GDM1 (cell line): ENCODE results near the gene C19orf38.
"Not testable (repeated sequence)": the region's sequence is repeated elsewhere in the genome, so short reads cannot be mapped to it uniquely, and the experiment has no call there.

Source experiments
- DNase-seq: peaks from one replicate; lab custom pipeline; 2025; lab: John Stamatoyannopoulos, UW

The C19orf38 gene

DNA sequence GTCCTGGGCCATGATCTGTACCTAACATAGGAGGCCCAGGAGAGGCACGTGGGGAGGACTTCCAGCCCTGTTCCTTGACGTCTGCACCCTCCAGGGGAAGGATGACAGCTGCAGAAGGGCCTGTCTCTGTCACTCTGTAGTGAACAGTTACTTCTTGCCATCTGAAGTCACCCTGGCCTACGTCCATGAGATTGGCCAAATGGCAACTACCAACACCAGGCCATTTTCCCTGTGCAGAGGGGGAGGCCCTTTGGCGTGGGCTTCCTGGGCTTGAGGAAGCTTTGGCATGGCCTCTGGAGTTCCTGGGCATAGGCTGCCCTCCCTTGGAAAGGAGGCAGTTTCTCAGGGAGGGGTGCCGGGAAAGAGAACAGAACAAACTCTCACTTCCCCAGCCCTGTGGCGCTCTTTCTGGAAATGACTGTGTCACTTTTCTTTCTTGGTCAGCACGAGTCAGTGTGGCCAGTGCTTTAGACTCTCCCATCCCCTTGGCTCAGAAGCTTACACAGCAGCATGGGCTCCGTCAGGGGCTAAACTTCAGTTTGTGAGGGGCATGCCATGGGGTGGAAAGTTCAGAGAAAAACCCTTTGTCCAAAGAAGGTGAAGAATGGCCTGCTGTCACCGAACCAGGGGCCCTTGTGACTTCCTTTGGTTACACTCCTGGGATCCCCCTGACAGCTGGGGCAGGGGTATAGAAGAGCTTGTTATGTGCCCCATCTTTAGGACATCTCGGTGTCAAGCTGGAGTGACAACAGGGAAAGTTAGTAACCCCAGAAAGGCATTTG lies 28.4 kb downstream of the C19orf38 start:
- DNase-seq: no peak

DNA sequence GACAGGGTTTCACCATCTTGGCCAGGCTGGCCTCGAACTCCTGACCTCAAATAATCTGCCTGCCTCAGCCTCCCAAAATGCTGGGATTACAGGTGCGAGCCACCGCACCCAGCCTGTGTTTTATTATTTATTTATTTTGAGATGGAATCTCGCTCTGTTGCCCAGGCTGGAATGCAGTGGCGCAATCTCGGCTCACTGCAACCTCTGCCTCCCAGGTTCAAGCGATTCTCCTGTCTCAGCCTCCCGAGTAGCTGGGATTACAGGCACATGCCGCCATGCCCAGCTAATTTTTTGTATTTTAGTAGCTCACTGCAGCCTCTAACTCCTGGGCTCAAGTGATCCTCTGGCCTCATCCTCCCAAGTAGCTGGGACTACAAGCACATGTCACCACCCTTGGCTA lies 29.4 kb downstream of the C19orf38 start:
- not testable (repeated sequence) for DNase-seq

DNA sequence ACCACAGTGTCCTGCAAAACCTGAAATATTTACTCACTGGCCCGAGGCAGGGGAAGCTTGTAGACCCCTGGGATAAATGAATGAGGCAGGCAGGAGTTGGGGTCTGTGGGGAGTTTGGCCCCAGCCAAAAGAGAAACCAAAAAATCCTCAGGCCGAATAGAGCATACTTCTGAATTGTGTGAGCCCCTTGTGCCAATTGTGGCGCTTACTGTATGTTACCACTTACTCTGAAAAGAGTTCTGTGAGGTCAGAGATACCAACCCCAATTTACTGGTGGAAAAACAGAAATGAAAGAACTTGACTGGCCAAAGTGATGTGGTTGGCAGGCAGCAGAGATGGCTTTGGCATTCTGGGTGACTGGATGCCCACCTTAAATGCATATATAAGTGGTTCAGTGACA lies 30.0 kb downstream of the C19orf38 start:
- no peak for DNase-seq

DNA sequence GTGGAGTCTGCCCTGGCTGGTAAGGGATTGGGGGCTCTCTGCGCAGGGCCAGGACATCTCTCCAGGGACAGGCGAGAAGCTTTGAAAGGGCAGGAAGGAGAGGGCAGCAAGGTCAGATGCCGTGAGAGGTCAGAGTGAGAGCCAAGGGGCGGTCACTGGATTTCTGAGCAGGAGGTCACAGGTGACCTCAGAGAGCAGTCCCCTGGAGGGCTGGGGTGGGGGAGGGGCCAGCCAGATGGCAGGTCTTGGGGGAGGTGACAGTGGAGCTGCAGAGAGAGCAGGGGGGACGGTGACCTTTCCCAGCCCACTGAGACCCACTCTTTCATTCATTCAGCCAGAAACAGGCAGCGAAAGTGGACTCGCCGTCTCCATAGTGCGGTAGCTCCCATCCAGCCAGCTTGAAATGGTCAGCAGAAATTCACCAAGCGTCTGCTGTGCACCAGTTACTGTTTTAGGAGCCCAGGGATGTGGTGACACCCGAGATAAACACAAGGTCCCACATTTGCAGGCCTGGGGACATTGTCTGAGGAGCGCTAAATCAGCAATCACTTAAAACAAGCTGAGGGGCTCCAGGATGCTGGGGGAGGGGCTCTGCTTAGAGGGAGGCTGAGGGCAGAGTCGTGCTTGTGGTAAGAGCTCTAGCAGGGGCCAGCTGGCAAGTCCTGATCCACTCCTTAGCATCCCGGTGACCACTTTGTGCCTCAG lies 33.3 kb downstream of the C19orf38 start:
- DNase-seq: no peak

DNA sequence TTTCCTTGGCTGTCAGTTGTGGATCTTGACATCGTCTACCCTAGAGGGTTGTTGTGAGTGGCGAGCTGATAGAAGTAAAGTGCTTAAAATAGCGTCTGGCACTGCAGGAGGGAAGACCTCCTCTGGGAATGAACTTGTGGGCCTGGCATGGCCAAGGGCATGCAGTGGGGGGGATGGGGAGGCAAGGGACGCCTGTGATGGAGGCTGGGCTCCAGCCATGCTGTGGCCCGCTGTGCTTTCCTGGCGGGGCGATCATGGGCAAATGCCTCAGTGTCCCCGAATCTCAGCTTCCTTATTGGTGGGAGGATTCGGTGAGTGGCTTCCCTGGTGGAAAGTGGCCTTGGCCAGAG lies 33.9 kb downstream of the C19orf38 start:
- DNase-seq: no peak

DNA sequence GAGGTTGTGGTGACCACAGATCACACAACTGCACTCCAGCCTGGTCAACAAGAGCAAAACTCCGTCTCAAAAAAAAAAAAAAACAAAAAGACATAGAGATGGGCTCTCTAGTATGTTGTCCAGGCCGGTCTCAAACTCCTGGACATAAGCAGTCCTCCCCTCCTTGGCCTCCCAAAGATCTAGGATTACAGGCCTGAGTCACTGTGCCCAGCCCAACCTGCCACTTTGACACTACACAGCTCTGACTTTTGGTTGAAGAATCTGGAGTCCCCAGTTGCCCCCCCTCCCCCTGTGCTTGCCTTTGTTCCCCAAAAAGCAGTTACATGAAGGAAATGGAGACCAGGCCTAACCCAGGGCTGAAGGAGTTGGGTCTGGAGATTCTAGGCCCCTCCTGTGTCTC lies 36.1 kb downstream of the C19orf38 start:
- DNase-seq: no peak

DNA sequence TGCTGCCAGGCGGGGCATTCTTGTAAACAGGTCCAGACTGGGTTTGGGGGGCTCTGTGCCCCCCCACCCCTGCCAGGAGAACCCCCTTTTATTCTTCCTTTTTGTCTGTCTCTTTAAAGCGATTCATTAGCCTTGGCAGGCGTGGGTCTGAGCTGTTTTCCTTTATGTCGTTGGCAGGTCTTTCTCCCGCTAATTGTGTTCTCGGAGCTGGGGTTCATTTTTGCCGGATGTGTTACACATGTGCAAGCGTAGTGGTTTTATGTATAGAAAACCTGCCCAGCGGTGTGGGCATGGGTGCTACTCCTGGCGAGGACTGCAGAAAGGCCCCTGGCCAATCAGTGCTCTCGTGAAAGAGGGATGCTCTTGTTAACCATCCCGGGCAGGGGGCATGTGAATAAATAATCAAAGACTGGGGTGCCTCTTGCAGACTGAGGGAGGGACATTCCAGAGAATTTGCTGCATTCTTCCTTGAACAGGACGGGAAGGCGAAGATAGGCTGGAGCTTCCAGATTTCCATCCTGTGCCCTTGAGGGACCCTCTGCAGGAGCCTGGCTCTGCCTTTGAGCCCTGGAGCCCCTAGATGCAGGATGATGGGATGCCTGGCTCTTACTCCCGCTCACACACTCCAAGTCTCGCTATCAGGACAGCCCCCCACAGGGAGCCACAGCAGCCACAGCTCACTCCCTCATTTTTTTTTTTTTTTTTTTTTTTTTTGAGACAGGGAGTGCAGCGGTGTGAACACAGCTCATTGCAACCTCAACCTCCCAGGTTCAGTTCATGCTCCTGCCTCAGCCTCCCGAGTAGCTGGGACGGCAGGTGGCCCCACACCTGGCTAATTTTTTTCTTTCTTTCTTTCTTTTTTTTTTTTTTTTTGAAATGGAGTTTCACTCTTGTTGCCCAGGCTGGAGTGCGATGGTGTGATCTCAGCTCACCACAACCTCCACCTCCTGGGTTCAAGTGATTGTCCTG lies 37.3 kb downstream of the C19orf38 start:
- DNase-seq: no peak

DNA sequence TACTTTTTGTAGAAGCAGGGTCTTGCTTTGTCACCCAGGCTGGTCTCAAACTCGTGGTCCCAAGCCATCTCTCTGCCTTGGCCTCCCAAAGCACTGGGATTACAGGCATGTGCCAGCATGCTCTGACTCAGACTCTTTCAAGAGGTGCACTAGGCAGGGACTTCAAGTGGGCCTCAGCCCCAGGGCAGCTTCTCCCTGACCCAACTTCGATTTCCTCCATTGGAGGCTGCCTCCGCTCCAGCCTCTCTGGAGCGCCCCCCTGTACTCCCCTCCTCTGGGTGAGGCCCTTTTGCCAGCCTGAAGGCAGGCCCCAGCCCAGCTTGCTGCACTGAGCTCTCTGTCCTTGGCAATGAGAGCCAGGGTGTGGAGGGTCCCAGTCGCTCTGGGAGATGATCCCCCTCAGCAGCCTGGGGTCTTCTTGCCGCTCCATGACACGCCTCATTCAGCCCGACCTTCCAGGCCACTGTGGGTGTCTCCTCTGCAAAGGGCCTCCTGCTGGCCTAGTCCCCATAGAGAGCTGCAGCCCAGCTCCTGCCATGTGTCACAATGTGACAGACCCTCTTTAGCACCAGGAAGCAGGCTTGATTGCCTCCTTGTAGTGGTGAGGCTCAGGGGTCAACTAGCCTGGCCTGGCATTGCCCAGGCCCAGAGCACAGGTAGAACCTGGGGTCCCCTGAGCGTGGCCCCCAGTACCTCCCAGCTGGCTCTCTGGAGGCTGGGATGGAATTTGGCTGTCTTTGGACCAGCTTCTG lies 39.6 kb downstream of the C19orf38 start:
- no peak for DNase-seq

DNA sequence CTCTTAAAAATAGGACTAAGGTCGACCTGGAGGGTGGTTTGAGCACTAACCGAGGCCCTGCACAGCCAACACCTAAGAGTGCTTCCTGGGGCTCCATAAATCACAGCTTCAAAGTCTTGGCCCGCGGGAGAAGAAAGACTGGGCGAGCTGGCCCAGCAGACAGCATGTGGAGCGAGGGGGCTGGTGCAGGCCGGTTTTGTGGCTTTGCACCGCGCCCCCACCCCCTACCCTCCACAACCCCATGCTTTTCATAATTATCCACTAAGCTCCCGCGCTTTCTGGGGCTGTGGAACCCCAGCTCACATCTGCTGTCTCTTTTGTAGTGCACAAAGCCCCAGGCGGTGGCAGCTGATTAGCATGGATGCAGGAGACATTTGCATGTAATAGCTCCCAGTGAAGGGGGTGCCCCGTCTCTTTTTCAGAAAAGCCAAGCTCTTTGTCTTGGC lies 40.2 kb downstream of the C19orf38 start:
- no peak for DNase-seq

DNA sequence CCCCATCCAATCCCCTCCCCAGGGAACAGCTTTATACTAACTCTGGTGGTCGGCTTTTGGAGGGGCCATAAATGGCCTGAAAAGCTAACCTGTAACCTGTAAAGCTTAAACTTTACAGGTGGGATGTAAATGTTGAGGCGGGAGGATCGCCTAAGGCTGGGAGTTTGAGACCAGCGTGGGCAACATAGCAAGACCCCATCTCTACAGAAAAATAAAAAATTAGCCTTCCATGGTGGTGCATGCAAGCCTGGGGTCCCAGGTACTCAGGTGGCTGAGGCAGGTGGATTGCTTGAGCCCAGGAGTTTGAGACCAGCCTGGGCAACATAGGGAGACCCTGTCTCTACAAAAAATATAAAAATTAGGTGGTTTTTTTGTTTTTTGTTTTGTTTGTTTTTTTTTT lies 41.7 kb downstream of the C19orf38 start:
- DNase-seq: no peak

DNA sequence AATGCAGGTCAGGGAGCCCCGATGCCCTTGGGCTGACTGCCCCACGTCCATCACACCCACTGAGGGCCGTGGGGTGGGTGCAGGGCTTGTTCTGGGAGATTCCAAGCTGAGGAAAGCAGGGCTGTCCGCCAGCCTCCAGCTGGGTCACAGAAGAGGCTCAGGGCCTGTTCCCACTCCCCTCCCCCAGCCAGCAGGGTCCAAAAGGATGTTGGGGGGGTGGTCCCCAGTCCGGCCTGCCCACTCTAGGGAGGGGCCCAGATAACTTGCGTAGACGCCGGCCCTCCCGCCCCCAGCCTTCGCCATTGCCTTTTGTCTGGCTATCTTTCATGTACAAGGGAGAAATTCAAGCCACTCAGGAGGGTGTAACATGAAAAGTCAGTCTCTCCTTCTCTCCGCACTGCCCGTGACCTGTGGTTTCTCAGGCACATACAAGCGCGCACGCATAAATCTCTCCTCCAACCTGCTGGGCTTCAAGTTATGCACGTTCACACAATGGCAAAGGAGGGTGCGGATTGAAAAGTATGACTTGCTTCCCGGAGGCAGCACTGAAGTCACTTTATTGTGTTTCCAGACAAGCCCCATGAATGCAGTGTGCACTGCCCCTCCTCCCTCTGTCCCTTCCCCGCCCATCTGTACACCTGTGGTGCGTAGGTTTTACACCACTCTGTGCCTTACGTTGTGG lies 43.3 kb downstream of the C19orf38 start:
- no peak for DNase-seq

DNA sequence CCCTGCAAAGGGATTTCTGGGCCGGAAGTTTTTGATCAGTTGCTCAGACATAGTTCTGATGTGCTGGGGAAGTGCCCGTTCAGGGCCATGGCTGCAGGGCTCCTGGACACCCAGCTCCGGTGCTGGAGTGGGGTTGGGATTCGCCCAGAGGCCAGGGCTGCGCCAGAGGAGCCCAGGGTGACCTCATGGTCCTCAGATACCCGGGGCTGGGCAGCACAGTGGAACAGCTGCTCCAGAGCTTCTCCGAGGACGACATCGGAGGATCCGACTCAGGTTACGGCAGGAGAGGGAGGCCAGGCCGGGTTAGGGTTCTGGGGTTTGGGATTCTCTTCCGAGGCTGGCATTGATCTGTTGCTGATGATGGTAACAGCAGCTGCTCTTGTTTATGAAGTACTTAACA lies 44.0 kb downstream of the C19orf38 start:
- no peak for DNase-seq

DNA sequence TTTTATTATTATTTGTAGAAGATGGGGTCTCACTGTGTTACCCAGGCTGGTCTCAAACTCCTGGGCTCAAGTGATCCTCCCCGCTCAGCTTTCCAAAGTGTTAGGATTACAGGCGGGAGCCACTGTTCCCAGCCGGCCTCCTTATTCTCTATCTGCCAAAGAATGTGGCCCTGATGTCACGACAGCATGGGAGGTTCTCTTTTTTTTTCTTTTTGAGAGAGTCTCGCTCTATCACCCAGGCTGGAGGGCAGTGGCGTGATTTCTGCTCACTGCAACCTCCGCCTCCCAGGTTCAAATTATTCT lies 46.6 kb downstream of the C19orf38 start:
- no peak for DNase-seq

DNA sequence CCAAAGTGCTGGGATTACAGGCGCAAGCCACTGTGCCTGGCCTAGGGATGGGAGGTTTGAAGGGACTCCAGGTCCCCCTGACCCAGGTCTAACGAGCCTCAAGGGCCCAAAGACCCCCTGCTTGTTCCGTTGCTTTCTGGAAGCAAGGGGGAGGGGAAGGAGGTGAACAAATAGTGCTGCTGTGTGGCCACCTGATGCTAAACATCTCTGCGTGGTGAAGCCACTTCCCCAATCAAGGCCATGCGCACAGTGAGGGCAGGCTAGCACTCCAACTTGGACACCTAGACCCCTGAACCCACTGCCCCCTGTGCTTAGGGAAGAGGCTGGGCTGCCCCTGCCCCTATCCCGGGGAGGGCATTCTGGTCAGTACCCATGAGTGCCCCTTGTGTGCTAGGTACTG lies 47.1 kb downstream of the C19orf38 start:
- DNase-seq: no peak

DNA sequence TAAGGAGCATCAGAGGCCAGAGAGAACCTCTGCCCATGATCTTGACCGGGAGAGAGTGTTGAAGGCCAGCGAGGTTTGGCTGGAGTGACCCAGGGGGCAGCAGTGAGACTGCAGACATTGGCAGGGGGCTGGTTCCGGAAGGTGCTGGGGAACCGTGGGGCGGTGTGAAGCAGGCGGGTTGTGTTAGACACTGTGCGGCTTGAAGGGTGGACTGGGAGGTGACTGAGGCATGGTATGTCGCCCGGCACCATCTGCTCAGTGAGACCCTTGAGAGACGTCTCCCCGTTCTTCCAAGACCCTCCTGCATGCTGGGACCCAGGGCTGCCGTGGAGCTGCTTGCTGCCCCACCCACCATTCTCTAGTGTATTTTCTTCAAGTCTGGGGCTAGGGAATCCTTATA lies 47.7 kb downstream of the C19orf38 start:
- DNase-seq: no peak

DNA sequence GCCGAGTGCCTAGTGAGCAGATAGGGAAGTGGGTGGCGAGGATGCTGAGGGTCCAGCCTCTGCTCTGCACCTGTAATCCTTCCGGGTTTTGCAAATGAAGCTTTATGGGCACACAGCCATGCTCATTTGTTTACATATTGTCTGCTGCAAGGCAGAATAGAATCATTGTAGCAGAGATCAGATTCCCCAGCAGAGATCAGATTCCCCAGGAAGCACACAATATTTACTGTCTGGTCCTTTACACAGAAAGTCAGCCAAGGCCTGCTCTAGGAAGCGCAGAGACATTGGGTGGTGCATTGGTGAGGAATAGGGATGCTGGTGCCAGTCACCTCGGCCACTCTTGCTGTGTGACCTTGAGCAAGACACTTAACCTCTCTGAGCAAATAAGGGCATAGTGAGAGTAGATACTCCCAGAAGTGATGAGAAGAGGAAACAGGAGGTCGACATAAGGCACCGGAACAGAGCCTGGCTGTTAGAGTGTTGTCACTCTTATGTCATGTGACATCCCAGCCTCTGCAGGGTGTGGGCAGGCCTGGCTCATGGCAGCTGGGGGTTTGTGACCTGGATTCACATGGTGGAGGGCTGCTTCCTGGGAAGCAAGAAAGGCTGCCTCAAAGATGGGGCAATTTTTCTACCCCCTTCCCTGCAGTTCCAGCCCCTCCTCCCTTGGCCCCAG lies 48.8 kb downstream of the C19orf38 start:
- DNase-seq: no peak

DNA sequence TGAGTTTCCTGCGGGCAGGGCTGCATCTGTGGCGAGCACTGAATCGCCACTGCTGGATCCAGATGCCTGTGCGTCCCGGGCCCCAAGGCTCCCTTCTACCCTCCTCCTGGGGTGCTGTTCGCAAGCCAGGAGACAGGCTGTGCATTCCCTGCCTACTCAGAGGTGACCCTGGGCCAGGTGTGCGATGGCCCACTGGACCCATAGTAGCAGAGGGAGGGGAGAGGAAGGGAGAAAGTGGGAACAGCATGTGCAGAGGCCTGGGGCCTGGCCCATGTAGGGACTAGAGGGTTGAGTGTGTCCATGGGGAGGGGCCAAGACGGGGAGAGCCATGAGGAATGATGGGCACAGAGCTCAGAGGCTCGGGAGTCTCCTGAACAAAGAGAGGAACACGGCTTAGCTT lies 50.4 kb downstream of the C19orf38 start:
- DNase-seq: no peak

DNA sequence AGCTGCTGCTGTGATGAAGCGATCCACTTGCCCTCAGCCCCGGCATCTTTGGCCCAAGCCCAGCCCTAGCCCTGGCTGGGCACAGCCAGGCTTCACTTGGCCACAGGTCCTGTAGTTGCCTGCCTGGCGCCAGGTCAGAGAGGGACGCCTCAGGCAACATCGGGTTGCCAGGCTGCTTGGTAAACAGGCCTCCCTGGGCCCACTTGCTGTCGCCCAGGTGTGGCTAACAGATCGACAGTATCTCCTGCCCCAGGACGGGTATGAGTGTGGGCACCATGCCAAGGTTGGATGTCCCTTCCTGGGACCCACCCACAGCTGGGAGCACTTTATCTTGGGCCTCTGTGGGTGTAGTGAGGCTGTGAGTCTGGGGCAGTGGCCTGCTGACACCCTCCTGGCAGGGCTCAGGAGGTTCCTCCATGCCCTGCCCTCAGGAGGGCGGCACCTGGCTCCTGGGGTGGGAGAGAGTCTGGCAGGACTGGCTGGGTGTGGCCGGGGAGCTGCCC lies 51.0 kb downstream of the C19orf38 start:
- DNase-seq: no peak

DNA sequence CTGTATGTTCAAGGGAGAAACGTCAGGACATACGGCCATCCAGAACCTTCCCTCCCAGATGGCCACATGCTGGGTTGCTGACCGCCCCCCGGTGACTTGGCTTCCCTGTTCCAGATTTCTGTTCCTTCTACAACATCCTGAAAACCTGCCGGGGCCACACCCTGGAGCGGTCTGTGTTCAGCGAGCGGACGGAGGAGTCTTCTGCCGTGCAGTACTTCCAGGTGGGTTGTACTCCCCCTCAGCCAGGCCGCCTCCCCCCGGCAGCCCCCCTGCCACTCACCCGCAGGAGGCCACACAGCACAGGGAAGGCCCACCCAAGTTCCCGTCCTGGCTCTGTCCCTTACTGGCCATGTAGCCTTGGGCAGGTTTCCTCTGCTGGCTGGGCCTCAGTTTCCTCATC lies 59.7 kb downstream of the C19orf38 start:
- DNase-seq: no peak

DNA sequence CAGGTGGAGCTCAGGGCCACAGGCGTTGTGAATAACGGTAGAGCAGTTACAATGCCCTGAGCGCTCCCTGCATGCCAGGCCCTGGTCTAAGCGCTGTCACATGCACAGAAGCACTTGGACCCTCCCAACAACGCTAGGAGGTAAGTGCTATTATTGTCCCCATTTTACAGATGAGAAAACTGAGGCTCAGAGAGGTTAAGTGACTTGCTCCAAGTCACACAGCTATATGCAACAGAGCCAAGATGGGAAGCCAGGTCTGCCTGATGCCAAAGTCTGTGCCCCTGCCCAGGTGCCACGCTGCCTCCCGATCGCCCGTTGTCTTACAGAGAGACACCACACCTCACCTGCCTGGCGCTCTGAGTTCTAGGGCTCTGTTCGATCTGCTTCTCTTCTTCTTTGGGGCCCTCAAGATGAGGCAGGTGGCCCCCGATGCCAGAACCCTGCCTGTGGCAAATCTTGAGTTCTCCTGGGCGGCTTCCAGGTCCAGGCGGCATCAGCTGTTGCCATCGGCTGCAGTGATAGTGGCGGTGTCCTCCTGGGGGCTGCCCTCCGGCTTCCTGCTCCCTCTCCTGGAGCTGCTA lies 60.3 kb downstream of the C19orf38 start:
- no peak for DNase-seq
